ENCODE measurements around the gene ZPBP2. TPM values are rescaled to one million over a fixed set of nuclear protein-coding genes. Genes with fewer than 3 reads are reported as not detected.

The ZPBP2 gene
- total RNA-seq, 1 experiment from 2014 or later, result not detected

- DNase-seq (ENCODE audit: low spot score) (no peak), ATAC-seq (no peak; the same call in 1 of the 2 replicates)
- Mint-ChIP-seq H3K27ac (no peak overlapping the region), H3K36me3 (peaks cover 26% of the 10 kb centered on the region), H3K4me1 (0 out of 2 replicates have a peak, but pooled peaks cover 3% of the 10 kb centered on the region), H3K9me3 (peaks cover 38% of the 10 kb centered on the region), H3K27me3 (ENCODE audit: low read depth) (peaks cover 23% of the 10 kb centered on the region), H3K4me3 (no peak overlapping the region)
- TF ChIP-seq E2F4 (CRISPR knock-in tag; IDR thresholded peaks at IDR 0.05; ENCODE audit: borderline replicate concordance, low read depth), result no peak
- no peak for TF ChIP-seq ATF1 (CRISPR knock-in tag; IDR thresholded peaks at IDR 0.05)
- TF ChIP-seq TEAD1 (CRISPR knock-in tag; IDR thresholded peaks at IDR 0.05), result no peak
- no peak for TF ChIP-seq ZNF317 (CRISPR knock-in tag; IDR thresholded peaks at IDR 0.05; ENCODE audit: borderline replicate concordance, low read depth)
- TF ChIP-seq MYBL2 (CRISPR knock-in tag; IDR thresholded peaks at IDR 0.05), result no peak
- TF ChIP-seq JAZF1 (CRISPR knock-in tag; IDR thresholded peaks at IDR 0.05), result no peak
- TF ChIP-seq ZNF396 (CRISPR knock-in tag; IDR thresholded peaks at IDR 0.05; ENCODE audit: borderline replicate concordance), result no peak
- TF ChIP-seq ATF3 (CRISPR knock-in tag; conservative IDR thresholded peaks at IDR 0.05), result no peak
- TF ChIP-seq ZNF512 (CRISPR knock-in tag; IDR thresholded peaks at IDR 0.05; ENCODE audit: borderline replicate concordance), result no peak
- TF ChIP-seq IRF1 (CRISPR knock-in tag; IDR thresholded peaks at IDR 0.05), result no peak
- no peak for TF ChIP-seq ATF6 (CRISPR knock-in tag; IDR thresholded peaks at IDR 0.05)
- TF ChIP-seq TCF7 (CRISPR knock-in tag; IDR thresholded peaks at IDR 0.05; ENCODE audit: low read depth), result no peak
- TF ChIP-seq PRRX2 (CRISPR knock-in tag; IDR thresholded peaks at IDR 0.05), result no peak
- TF ChIP-seq HMGA2 (CRISPR knock-in tag; IDR thresholded peaks at IDR 0.05), result no peak
- no peak for TF ChIP-seq MLX (CRISPR knock-in tag; IDR thresholded peaks at IDR 0.05)
- CTCF ChIA-PET, result interaction anchor here (0.7 to 1.4 kb wide), 5 partner anchors 14 to 199 kb away, joined by 3 to 7 read pairs (median 4); partner anchors contain the start of genes GSDMA and PSMD3
- POLR2A ChIA-PET, result no interaction called here
Observed at GRCh38 chr17:39820541-39820940, 47.5 kb upstream of the ZPBP2 start.

- Mint-ChIP-seq H3K4me3 (no peak overlapping the region), H3K9me3 (peaks cover 41% of the 10 kb centered on the region), H3K27me3 (ENCODE audit: low read depth) (peaks cover 24% of the 10 kb centered on the region), H3K27ac (no peak overlapping the region), H3K4me1 (0 out of 2 replicates have a peak, but pooled peaks cover 3% of the 10 kb centered on the region), H3K36me3 (peaks cover 26% of the 10 kb centered on the region)
- no peak for DNase-seq (ENCODE audit: low spot score)
- POLR2A ChIA-PET, result no interaction called here
- ATAC-seq, result no peak
- CTCF ChIA-PET, result interaction anchor here (0.7 to 1.4 kb wide), 4 partner anchors 14 to 199 kb away, joined by 3 to 7 read pairs (median 4); partner anchors contain the start of genes GSDMA and PSMD3
- TF ChIP-seq FOXP4 (CRISPR knock-in tag; IDR thresholded peaks at IDR 0.05) (no peak), GRHL2 (CRISPR knock-in tag; IDR thresholded peaks at IDR 0.05; ENCODE audit: insufficient replicate concordance, severe bottlenecking) (no peak), NFATC4 (CRISPR knock-in tag; IDR thresholded peaks at IDR 0.05) (no peak), CTCF (IDR thresholded peaks at IDR 0.05) (no peak), ATF3 (CRISPR knock-in tag; conservative IDR thresholded peaks at IDR 0.05) (no peak), ZNF425 (CRISPR knock-in tag; conservative IDR thresholded peaks at IDR 0.05) (no peak), ZNF396 (CRISPR knock-in tag; IDR thresholded peaks at IDR 0.05; ENCODE audit: borderline replicate concordance) (no peak)
Observed at GRCh38 chr17:39820987-39821386, 47.0 kb upstream of the ZPBP2 start.
